ENCODE results near the gene ATCAY.

Gene ATCAY

GRCh38 chr19:3910105-3910504, 29.6 kb downstream of the ATCAY start:
- no peaks in the 10 kb centered on the region for H3K36me3 ChIP-seq (replicated peaks; ENCODE audit: low read depth, low read length)
- no peak overlapping the region for H2AFZ ChIP-seq (ENCODE audit: low read depth, low read length)
- no peaks in the 10 kb centered on the region for H4K20me1 ChIP-seq (ENCODE audit: insufficient read depth, low read length)
- H3K4me3 ChIP-seq (ENCODE audit: low read length) = no peak overlapping the region
- no peak overlapping the region for H3K4me2 ChIP-seq (ENCODE audit: low read length)
- H3K27ac ChIP-seq (ENCODE audit: low read length) = no peak overlapping the region
- H3K9me3 ChIP-seq (ENCODE audit: insufficient read depth, low read length) = peaks cover 5% of the 10 kb centered on the region; the same call in 1 of the 2 replicates
- no peaks in the 10 kb centered on the region for H3K27me3 ChIP-seq (ENCODE audit: low read depth, low read length)
- H3K9ac ChIP-seq (ENCODE audit: low read length) = no peak overlapping the region
- H3K79me2 ChIP-seq (ENCODE audit: low read length) = no peaks in the 10 kb centered on the region
- H3K4me1 ChIP-seq (ENCODE audit: low read length) = peaks cover 4% of the 10 kb centered on the region
- TF ChIP-seq EZH2phosphoT487 (IDR thresholded peaks at IDR 0.05; ENCODE audit: low read depth) = no peak
- TF ChIP-seq, protein P1, sequence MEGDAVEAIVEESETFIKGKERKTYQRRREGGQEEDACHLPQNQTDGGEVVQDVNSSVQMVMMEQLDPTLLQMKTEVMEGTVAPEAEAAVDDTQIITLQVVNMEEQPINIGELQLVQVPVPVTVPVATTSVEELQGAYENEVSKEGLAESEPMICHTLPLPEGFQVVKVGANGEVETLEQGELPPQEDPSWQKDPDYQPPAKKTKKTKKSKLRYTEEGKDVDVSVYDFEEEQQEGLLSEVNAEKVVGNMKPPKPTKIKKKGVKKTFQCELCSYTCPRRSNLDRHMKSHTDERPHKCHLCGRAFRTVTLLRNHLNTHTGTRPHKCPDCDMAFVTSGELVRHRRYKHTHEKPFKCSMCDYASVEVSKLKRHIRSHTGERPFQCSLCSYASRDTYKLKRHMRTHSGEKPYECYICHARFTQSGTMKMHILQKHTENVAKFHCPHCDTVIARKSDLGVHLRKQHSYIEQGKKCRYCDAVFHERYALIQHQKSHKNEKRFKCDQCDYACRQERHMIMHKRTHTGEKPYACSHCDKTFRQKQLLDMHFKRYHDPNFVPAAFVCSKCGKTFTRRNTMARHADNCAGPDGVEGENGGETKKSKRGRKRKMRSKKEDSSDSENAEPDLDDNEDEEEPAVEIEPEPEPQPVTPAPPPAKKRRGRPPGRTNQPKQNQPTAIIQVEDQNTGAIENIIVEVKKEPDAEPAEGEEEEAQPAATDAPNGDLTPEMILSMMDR (IDR thresholded peaks at IDR 0.05; ENCODE audit: low read depth, low read length) = no peak

- H3K9me3 ChIP-seq (ENCODE audit: insufficient read depth, low read length) = peaks cover 5% of the 10 kb centered on the region; the same call in 1 of the 2 replicates
- no peaks in the 10 kb centered on the region for H4K20me1 ChIP-seq (ENCODE audit: insufficient read depth, low read length)
- H3K79me2 ChIP-seq (ENCODE audit: low read length) = no peaks in the 10 kb centered on the region
- H3K27me3 ChIP-seq (ENCODE audit: low read depth, low read length) = no peaks in the 10 kb centered on the region
- H3K4me2 ChIP-seq (ENCODE audit: low read length) = no peak overlapping the region
- H3K36me3 ChIP-seq (replicated peaks; ENCODE audit: low read depth, low read length) = no peaks in the 10 kb centered on the region
- 0 out of 2 replicates have a peak, but pooled peaks cover 3% of the 10 kb centered on the region for H3K4me1 ChIP-seq (ENCODE audit: low read length)
- H3K4me3 ChIP-seq (ENCODE audit: low read length) = no peak overlapping the region
- TF ChIP-seq, protein P1 (IDR thresholded peaks at IDR 0.05; ENCODE audit: low read depth, low read length) = no peak
- no peak for TF ChIP-seq EZH2phosphoT487 (IDR thresholded peaks at IDR 0.05; ENCODE audit: low read depth)
- no peak overlapping the region for H3K27ac ChIP-seq (ENCODE audit: low read length)
- no peak overlapping the region for H2AFZ ChIP-seq (ENCODE audit: low read depth, low read length)
- no peak overlapping the region for H3K9ac ChIP-seq (ENCODE audit: low read length)
These were observed 33.7 kb downstream of the ATCAY start for GRCh38 chr19:3914199-3914598.

DNA sequence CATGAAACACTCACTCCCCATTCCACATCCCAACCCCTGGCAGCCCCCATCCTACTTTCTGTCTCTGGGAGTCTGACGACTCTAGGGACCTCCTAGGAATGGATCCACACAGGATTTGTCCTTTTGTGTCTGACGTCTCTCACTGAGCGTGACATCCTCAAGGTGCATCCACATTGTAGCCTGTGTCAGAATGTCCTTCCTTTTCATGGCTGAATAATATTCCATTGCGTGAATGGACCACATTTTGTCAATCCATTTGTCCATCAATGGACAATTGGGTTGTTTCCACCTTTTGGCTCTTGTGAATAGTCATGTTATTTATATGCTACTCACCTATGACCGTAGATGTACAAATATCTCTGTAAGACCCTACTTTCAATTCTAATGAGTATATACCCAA, 35.5 kb downstream of the ATCAY start:
- 0 out of 2 replicates have a peak, but pooled peaks cover 3% of the 10 kb centered on the region for H3K4me1 ChIP-seq (ENCODE audit: low read length)
- no peak overlapping the region for H3K4me3 ChIP-seq (ENCODE audit: low read length)
- no peaks in the 10 kb centered on the region for H3K27me3 ChIP-seq (ENCODE audit: low read depth, low read length)
- TF ChIP-seq EZH2phosphoT487 (IDR thresholded peaks at IDR 0.05; ENCODE audit: low read depth) = no peak
- TF ChIP-seq, protein P1 (IDR thresholded peaks at IDR 0.05; ENCODE audit: low read depth, low read length) = no peak
- no peaks in the 10 kb centered on the region for H3K36me3 ChIP-seq (replicated peaks; ENCODE audit: low read depth, low read length)
- no peak overlapping the region for H2AFZ ChIP-seq (ENCODE audit: low read depth, low read length)
- no peaks in the 10 kb centered on the region for H3K9me3 ChIP-seq (ENCODE audit: insufficient read depth, low read length)
- H3K27ac ChIP-seq (ENCODE audit: low read length) = no peak overlapping the region
- H3K9ac ChIP-seq (ENCODE audit: low read length) = no peak overlapping the region
- no peak overlapping the region for H3K4me2 ChIP-seq (ENCODE audit: low read length)
- no peaks in the 10 kb centered on the region for H4K20me1 ChIP-seq (ENCODE audit: insufficient read depth, low read length)
- no peaks in the 10 kb centered on the region for H3K79me2 ChIP-seq (ENCODE audit: low read length)

DNA sequence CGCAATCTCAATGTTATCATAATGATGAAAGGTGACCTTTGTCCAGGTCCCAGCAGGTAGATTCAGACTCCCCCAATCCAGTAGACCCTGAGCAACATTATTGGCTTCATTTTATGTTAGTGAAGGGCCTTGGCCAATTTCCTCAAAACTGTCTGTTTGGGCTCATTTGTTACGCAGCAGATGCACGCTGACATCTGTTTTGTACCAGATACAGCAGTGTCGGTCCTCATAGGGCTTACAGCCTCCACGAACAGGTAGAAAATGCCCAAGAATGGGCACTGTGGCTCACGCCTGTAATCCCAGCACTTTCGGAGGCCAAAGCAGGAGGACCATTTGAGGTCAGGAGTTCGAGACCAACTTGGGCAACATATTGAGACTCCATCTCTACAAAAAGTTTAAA, 39.3 kb downstream of the ATCAY start:
- H3K79me2 ChIP-seq (ENCODE audit: low read length) = no peaks in the 10 kb centered on the region
- H3K27me3 ChIP-seq (ENCODE audit: low read depth, low read length) = no peaks in the 10 kb centered on the region
- H3K4me2 ChIP-seq (ENCODE audit: low read length) = no peak overlapping the region
- H3K9me3 ChIP-seq (ENCODE audit: insufficient read depth, low read length) = 0 out of 2 replicates have a peak, but pooled peaks cover 4% of the 10 kb centered on the region
- no peaks in the 10 kb centered on the region for H3K36me3 ChIP-seq (replicated peaks; ENCODE audit: low read depth, low read length)
- H2AFZ ChIP-seq (ENCODE audit: low read depth, low read length) = no peak overlapping the region
- H3K4me1 ChIP-seq (ENCODE audit: low read length) = 0 out of 2 replicates have a peak, but pooled peaks cover 3% of the 10 kb centered on the region
- no peak overlapping the region for H3K9ac ChIP-seq (ENCODE audit: low read length)
- TF ChIP-seq, protein P1 (IDR thresholded peaks at IDR 0.05; ENCODE audit: low read depth, low read length) = no peak
- no peak for TF ChIP-seq EZH2phosphoT487 (IDR thresholded peaks at IDR 0.05; ENCODE audit: low read depth)
- no peaks in the 10 kb centered on the region for H4K20me1 ChIP-seq (ENCODE audit: insufficient read depth, low read length)
- H3K27ac ChIP-seq (ENCODE audit: low read length) = no peak overlapping the region
- no peak overlapping the region for H3K4me3 ChIP-seq (ENCODE audit: low read length)

Data from OCI-LY3 (cell line).